HG02981 (cell line): Measurements from ENCODE around the gene DENND5A.
"Not testable (repeated sequence)": the region's sequence is repeated elsewhere in the genome, so short reads cannot be mapped to it uniquely, and the experiment has no call there.

Experiments used
- ATAC-seq: cut with Tn5 transposase; IDR thresholded peaks from one replicate; pipeline ENCODE4 v1.9.1; 2021; ENCODE audit warnings: mild to moderate bottlenecking, moderate library complexity; ENCODE audit not compliant: unreplicated experiment

DENND5A gene

GRCh38 chr11:9179141-9179540 lies 86.0 kb downstream of the DENND5A start:
- ATAC-seq: no peak

DNA sequence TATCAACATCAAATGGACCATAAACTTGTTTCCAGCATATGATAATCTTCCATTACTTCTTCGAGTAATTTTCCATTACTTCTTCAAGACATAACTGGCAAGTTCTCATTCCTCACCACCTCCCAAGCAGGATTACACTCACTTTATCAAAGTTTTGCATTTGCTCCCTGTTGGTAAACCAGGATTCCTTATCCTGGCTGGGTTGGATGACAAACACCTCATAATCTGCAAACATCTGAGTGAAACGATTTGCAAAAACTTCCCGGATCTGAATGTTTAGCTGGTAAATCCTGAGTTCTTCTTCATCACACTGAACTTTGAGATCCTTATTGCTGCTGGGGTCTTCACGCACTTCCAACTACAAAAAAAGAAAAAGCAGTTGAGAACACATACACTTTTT lies 86.4 kb downstream of the DENND5A start:
- no peak for ATAC-seq

DNA sequence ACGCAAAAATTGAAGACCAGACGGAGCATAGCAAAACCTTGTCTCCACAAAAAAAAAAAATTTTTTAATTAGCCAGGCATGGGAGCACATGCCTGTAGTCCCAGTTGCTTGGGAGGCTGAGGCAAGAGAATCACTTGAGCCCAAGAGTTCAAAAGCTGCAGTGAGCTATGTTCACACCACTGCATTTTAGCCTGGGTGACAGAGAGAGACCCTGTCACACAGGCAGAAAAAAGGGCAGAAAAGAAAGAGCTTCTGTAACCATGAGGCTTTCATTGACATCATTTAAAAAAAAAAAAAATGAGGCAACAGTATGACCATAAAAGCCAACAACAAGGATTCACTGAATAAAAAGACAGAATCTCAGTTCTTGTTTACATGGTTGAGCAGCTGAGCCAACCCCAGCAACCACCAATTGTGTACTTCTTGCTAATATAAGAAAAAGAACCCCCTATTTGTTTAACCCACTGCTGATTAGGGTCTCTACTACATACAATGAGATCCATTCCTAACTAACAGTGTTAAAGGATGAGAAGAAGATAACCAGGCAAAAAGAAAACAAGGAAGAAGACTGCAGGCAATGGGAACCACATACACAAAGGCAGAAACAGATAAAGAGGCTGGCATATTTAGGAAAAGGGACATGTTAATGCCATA lies 87.6 kb downstream of the DENND5A start:
- no peak for ATAC-seq

DNA sequence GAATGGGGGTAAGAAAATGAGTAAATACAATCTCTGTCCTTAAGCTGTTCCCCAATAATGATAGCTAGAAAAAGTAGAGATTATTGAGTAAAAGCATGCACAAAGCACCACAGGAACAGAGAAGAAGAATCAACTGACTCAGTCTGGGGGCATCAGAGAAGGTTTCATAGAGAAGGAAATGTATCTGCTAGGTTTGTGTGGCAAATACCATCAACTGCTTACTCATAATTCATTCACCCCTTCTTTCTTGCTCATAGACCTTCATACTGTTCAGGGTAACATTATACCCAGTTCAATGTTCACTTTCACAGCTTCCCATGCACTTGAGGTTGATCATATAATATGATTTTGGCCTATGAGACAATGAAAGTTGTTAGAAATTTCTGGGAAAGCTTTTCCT lies 88.6 kb downstream of the DENND5A start:
- no peak for ATAC-seq

- no peak for ATAC-seq
Measured at GRCh38 chr11:9176136-9176535, 89.0 kb downstream of the DENND5A start.

DNA sequence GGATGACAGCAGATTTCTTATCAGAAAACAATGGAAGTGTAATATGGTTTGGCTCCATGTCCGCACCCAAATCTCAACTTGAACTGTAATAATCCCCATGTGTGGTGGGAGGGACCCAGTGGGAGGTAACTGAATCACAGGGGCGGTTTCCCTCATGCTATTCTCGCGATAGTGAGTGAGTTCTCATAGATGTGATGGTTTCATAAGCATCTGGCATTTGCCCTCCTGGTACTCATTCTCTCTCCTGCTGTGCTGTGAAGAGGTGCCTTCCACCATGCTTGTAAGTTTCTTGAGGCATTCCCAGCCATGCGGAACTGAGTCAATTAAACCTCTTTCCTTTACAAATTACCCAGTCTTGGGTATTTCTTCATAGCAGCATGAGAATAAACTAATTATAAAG lies 92.8 kb downstream of the DENND5A start:
- no peak for ATAC-seq

GRCh38 chr11:9170450-9170849 lies 94.7 kb downstream of the DENND5A start:
- ATAC-seq: no peak

DNA sequence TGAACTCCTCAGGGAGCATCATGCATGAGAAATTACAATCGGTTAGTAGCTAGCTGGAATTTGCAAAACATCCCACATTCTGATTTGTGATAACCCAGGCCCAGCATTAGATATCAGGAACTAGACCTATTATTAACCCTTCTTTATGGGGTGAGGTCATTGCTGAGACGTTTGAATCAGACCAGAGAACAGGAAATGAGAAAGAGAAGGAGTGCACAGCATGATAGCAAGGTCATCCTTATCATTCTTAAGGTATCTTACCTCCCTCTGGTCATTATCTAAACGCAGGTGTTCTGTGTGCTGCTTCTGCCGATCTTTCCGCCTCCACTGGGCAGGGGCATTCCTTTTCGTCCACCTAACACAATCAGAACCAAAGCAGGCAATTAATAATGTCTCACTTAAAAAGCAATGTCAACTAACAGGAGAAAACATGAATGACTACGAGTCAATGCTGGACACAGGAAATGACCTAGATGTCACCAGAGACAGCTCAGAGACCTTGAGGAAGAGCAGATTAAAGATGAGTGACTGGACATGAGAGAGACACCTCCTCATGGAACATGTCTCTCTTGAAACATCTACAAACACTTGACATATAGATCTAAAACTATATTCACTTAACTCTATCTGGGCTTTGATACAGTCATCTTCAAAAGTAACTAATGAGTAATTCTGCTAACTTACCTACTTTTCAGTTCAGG lies 95.4 kb downstream of the DENND5A start:
- no peak for ATAC-seq

DNA sequence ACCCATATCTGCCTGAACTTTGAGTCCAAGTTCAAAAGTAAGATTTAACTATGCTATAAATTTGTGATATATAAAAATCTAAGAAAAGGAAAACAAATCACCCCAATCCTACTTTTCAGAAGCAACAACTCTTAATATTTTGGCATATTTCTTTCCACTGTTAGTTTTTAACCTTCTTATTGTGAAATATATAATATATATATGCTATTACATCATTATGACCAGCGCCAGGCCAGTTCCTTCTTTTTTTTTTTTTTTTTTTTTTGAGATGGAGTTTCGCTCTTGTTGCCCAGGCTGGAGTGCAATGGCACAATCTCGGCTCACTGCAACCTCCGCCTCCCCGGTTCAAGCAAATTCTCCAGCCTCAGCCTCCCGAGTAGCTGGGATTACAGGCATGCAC lies 103.2 kb downstream of the DENND5A start:
- not testable (repeated sequence) for ATAC-seq

DNA sequence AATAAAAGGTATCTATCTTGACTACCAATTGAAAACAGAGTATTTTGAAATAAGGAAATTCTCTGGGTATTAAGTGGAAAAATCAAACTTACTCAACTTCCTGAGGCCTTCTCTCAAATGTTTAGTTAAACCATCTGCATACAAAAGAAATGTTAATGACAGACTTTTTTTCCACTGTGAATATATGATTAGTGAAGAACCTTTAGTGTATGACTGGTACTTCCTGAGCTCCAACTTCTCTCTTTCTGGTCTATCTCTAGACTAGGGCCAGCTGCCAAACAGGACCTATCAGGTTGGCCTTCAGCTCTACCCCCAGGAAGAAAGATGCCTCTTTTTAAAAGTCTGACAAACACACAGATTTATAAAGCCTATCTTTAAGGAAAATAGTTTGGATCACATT lies 105.0 kb downstream of the DENND5A start:
- no peak for ATAC-seq

DNA sequence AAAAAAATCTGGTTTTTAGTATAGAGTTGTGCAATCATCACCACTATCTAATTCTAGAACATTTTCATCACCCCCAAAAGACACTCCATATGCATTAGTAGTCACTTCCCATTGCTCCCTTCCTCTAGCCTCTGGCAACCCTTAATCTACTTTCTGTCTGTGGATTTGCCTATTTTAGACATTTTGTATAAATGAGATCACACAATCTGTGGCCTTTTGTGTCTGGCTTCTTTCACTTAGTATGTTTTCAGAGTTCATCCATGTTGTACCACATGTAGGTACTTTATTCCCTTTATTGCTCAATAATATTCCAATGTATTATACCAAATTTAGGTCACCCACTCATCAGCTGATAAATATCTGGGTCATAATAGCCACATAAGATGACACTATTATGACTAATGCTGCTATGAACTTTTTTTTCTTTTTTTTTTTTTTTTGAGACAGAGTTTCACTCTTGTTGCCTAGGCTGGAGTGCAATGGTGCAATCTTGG lies 106.2 kb downstream of the DENND5A start:
- no peak for ATAC-seq

DNA sequence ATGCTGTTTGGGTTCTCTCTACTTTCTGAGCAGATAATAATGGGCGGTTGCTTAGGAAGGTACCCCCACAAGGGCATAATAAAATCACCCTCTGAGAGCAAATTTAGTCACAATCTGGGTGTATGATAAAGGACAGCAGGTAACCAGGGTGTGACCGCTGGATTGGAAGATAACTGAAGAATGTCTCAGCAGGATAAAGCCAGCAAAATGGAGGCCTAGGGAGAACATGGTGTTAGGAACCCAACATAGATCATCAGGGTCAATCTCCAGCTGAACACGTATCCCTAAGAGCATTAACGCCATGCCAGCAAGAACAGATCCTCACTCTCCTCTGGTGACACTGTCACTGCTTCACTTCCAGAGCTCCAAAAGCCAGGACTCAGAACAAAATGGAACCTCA lies 109.2 kb downstream of the DENND5A start:
- no peak for ATAC-seq

DNA sequence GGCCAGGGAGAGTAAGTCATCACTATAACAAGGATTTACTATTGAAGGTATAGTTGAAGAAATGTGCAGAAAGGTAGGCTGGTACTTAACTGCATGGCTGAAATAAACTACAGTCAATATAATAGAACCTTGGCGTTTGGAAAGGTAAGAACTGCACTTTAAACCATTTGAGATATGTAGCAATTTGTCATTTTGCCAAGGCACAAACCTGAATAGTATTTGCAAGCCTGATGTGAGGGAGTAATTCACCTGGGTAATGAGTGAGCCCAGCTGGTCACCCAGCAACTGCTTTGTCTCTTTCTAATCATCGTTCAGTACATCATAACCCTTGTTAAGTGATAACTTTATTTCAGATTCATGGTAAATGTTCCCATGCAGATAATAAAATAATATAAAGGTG lies 111.5 kb downstream of the DENND5A start:
- no peak for ATAC-seq

GRCh38 chr11:9151631-9152030 lies 113.5 kb downstream of the DENND5A start:
- no peak for ATAC-seq

- no peak for ATAC-seq
Measured at GRCh38 chr11:9150926-9151325, 114.2 kb downstream of the DENND5A start.

GRCh38 chr11:9150501-9150900 lies 114.6 kb downstream of the DENND5A start:
- no peak for ATAC-seq

DNA sequence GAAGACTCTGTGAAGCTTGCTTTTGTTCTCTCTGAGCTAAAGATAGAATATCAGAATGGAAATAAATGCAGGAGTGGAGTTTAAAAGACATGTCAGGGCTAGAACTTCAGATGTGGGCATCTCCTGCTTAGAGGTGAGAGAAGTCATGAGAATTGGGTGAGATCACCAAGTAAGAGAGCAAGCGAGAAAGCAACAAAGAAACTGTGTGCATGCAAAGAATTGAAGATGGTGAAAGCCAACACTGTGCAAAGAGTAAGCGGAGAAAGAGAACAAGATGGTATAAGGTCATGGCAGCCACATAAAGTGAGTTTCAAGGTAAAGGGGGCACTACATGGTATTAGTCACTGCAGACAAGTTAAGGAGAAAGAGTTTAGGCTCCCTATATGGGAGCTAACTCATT lies 116.4 kb downstream of the DENND5A start:
- no peak for ATAC-seq

GRCh38 chr11:9148035-9148434 lies 117.1 kb downstream of the DENND5A start:
- ATAC-seq: no peak

DNA sequence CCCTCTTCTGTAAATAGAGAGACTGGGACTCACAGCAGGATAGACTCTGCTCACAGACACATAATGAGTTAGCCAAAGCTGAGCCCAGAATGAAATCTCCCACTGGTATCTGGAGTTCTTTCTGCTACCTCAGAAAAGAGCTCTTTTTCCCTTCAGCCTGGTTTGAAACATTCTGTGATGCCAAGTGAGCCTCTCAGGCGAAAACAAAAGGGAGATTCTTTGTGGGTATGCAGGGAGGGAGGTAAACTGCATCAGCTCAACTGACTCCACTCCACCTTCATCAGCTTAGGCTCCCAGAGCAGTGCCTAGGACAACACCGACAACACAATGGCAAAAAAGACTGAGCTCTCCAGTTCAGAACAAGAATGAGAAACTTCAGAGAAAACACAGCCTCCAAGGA lies 118.7 kb downstream of the DENND5A start:
- ATAC-seq: no peak

DNA sequence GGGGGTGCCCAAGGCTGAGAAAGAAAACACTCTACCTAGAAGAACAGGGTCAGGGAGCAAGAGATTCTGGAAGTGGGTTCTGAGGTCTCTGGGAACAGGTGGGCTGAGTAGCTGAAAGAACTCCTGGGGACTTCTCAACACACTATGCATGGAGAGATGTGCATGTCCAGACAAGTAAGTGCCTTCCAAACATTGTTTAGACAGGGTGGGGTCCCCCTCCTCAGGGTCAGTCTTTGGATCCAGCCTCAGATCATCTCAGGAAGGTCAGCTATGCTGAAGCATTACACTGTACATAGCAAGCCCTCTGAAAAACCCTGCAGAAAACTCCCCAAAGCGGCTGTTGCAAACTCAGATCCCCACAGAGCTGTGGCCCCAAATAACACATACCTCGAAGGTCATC lies 119.9 kb downstream of the DENND5A start:
- ATAC-seq: no peak

- no peak for ATAC-seq
Measured at GRCh38 chr11:9144828-9145227, 120.3 kb downstream of the DENND5A start.

DNA sequence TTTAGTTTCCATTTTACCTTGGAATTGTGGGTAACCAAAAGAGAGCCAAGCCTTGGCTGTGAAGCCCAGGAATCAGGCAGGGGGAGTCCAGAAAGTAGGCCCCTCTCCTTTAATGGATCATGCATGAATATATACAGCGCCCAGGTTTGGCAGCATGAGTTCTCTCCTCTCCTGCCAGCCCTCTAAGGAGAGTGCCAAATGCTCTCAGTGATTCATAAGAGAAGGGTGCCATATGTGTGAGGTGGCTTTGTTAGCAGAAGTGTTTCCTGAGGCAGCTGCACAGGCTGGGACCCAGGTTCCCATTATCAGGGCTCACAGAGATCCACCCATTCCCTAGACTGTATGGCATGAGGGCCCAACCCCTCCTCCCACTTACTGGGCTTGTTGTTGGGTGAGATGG lies 121.4 kb downstream of the DENND5A start:
- no peak for ATAC-seq

DNA sequence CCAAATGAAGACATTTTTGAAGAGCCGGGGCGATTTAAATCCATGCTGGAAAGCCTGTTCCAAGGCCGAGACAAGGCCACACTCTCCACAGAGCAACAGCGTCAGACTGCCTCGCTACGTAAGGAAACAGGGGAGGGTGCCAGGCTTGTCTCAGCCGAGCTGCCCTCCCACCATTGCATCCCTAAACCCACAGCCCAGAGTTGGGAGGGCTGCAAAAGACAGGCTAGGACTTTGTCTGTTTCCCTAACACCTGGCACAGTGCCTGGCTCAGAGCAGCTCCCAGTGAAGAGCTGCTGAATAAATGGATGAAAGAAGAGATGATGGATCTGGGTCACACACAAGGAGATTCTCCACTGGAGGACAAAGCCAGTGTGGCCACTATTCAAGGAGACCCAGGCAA lies 122.4 kb downstream of the DENND5A start:
- ATAC-seq: no peak
